ENCODE data around the gene KSR1. TPM values are rescaled to one million over a fixed set of nuclear protein-coding genes. Genes with fewer than 3 reads are reported as not detected.

Gene KSR1
- total and polyA plus RNA-seq, 9 of the 15 experiments (the other 6 are each of a cell fraction or from before 2014, with no cell fraction given), result 1.4 to 51.7 (median 18.4) TPM

GRCh38 chr17:27649929-27650328, 193.7 kb downstream of the KSR1 start:
- H4K20me1 ChIP-seq (replicated peaks; ENCODE audit: control insufficient read depth, insufficient read depth, low read length), result no peaks in the 10 kb centered on the region
- H3K9me1 ChIP-seq (ENCODE audit: control insufficient read depth, insufficient read depth, low read length), result no peaks in the 10 kb centered on the region
- POLR2A ChIA-PET, result interaction anchor here (0.6 kb wide), 1 partner anchor 316 kb away, joined by 4 read pairs; no protein-coding TSS in a partner anchor
- no peak overlapping the region for H3K4me2 ChIP-seq (ENCODE audit: insufficient read depth, low read length)
- H3K27ac ChIP-seq (ENCODE audit: extremely low read depth, low read depth, low read length), result no peak overlapping the region
- H3K27me3 ChIP-seq (ENCODE audit: control insufficient read depth in 2 of 2, insufficient read depth in 2 of 2, low read length in 2 of 2), result no peaks in the 10 kb centered on the region
- no peaks in the 10 kb centered on the region for H3K9me3 ChIP-seq (replicated peaks; ENCODE audit: control insufficient read depth, insufficient read depth, low read depth, low read length)
- H3K4me3 ChIP-seq, result no peak overlapping the region
- no peak for ATAC-seq
- in situ Hi-C loops (cut with MboI) (loop anchor here (5.0 to 10.0 kb wide), 2 partner anchors 43 to 415 kb away; no protein-coding TSS in a partner anchor), intact Hi-C loops (cut with micrococcal nuclease) (loop anchor here (2.0 to 5.0 kb wide), 2 partner anchors 298 to 413 kb away; no protein-coding TSS in a partner anchor)
- WGBS (ENCODE audit: insufficient coverage, low coverage, missing lambda C conversion rate), result 92% methylated on average over 14 of the region's 16 CpGs
- no TSS peak for BruUV-seq (replicated peaks)
- no peak for DNase-seq (ENCODE audit: extremely low read depth in 1 of 4, low spot score in 3 of 4)
- peak overlapping the region in 1 of 2 experiments; percentile 26; a peak in 1 of 4 replicates for H3K9ac ChIP-seq (ENCODE audit: insufficient read depth in 1 of 2, low read depth in 2 of 2, low read length in 2 of 2)
- no peak for FAIRE-seq
- peaks cover 17 to 34% of the 10 kb centered on the region in 2 experiments; a peak in 4 of 5 replicates for H3K4me1 ChIP-seq (replicated peaks in 1 of 2; ENCODE audit: control insufficient read depth in 2 of 2, insufficient read depth in 2 of 2, low read length in 2 of 2)
- CTCF ChIA-PET (ENCODE audit: low intra/inter-chr PET ratio), result interaction anchor here (1.3 to 3.0 kb wide), 2 partner anchors 40 to 47 kb away, joined by 3 to 24 read pairs; no protein-coding TSS in a partner anchor
- H2AFZ ChIP-seq (ENCODE audit: low read depth, low read length), result no peak overlapping the region
- no peaks in the 10 kb centered on the region for H3K36me3 ChIP-seq (ENCODE audit: control insufficient read depth, insufficient read depth, low read length)
- no peaks in the 10 kb centered on the region for H3K79me2 ChIP-seq (ENCODE audit: control insufficient read depth, insufficient read depth, low read length)
- TF ChIP-seq ZNF175 (CRISPR knock-in tag; IDR thresholded peaks at IDR 0.05; ENCODE audit: low read depth) (no peak), ZBED1 (IDR thresholded peaks at IDR 0.05) (no peak), CEBPZ (IDR thresholded peaks at IDR 0.05; ENCODE audit: borderline replicate concordance, low read depth, low read length) (no peak), BRD4 (IDR thresholded peaks at IDR 0.05) (no peak), ZNF253 (CRISPR knock-in tag; conservative IDR thresholded peaks at IDR 0.05) (no peak), PHB (CRISPR knock-in tag; IDR thresholded peaks at IDR 0.05) (no peak), MAFK (IDR thresholded peaks at IDR 0.05; ENCODE audit: low read length) (no peak), E2F6 (IDR thresholded peaks at IDR 0.05; ENCODE audit: borderline replicate concordance in 1 of 2, extremely low read depth in 1 of 2, insufficient read depth in 1 of 2, insufficient read length in 1 of 2, low read depth in 1 of 2, low read length in 1 of 2, poor library complexity in 1 of 2, severe bottlenecking in 1 of 2) (no peak), HMGXB4 (CRISPR knock-in tag; IDR thresholded peaks at IDR 0.05) (no peak), PRMT5 (CRISPR knock-in tag; IDR thresholded peaks at IDR 0.05) (no peak), TARDBP (IDR thresholded peaks at IDR 0.05) (no peak), CREM (IDR thresholded peaks at IDR 0.05; ENCODE audit: low read depth) (no peak), ZNF174 (CRISPR knock-in tag; IDR thresholded peaks at IDR 0.05) (no peak), TRIM25 (IDR thresholded peaks at IDR 0.05; ENCODE audit: borderline replicate concordance) (no peak)
